ENCODE results near the gene CHURC1.
"Not testable (repeated sequence)": the region's sequence is repeated elsewhere in the genome, so short reads cannot be mapped to it uniquely, and the experiment has no call there.

CHURC1 gene

DNA sequence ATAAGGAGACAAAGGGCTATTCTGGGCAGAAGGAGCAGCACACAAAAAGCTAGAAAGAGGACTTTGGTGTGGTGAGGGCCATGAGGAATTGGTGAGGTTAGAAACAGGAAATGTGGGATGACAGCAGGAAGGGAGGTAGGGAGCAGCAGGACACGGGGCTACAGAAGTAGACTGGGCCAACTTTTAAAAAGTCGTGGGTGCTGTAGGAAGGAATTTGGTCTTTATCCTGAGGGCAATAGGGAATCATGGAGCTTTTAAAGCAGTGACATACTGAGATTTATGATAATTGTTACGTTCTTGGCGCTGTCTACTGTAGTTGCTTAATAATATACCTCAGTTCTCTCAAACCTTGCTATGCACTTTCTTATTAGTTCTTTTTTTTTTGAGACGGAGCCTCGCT, 8.2 kb upstream of the CHURC1 start:
- TF ChIP-seq, protein P1, sequence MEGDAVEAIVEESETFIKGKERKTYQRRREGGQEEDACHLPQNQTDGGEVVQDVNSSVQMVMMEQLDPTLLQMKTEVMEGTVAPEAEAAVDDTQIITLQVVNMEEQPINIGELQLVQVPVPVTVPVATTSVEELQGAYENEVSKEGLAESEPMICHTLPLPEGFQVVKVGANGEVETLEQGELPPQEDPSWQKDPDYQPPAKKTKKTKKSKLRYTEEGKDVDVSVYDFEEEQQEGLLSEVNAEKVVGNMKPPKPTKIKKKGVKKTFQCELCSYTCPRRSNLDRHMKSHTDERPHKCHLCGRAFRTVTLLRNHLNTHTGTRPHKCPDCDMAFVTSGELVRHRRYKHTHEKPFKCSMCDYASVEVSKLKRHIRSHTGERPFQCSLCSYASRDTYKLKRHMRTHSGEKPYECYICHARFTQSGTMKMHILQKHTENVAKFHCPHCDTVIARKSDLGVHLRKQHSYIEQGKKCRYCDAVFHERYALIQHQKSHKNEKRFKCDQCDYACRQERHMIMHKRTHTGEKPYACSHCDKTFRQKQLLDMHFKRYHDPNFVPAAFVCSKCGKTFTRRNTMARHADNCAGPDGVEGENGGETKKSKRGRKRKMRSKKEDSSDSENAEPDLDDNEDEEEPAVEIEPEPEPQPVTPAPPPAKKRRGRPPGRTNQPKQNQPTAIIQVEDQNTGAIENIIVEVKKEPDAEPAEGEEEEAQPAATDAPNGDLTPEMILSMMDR (IDR thresholded peaks at IDR 0.05; ENCODE audit: insufficient read depth, low read depth, low read length, missing control alignments) = no peak
- H3K4me3 ChIP-seq (ENCODE audit: low read depth, low read length) = no peak overlapping the region
- DNase-seq (ENCODE audit: low read depth) = no peak

DNA sequence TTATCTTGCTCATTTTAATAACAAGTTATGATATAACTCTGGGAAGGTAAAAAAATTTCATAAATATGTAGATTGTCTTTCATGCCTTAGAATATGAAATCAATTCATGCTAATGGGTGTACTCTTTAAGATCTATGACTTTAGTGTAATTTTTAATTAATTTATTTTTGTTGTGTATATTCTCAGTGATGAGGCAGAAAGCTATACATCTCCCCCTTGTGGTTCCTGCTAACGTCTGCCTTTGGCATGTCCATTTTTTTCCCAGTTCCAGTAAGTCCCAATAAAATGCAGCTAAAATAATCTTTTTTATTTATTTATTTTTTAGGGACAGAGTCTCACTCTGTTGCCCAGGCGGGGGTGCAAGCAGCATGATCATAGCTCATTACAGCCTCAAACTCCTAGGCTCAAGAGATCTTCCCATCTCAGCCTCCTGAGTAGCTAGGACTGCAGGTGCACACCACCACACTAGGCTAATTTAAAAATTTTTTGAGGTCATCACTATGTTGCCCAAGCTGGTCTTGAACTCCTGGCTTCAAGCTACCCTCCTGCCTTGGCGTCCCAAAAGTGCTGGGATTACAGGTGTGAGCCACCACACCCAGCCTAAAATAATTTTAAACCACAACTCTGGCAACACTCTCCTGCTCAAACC, 3.3 kb upstream of the CHURC1 start:
- peak; percentile 12 for DNase-seq (ENCODE audit: low read depth)
- TF ChIP-seq, protein P1 (IDR thresholded peaks at IDR 0.05; ENCODE audit: insufficient read depth, low read depth, low read length, missing control alignments) = peak; percentile 26
- H3K4me3 ChIP-seq (ENCODE audit: low read depth, low read length) = no peak overlapping the region

DNA sequence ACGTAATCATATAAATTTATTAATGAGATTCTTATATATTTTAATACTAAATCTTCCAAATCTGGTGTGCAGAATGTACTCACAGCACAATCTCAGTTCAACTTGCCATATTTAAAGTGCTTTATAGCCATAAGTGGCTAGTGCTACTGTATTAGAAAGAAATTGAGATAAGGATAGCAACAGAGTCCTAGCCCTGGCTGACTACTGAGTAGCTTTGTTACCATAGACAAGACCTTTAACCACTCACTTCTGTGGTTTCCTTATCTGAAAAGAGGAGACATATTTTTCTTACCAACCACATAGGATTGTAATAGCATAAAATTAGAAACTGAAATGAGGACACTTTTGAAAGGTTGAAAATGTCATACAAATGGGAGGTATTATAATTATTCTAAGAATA, 2.0 kb upstream of the CHURC1 start:
- DNase-seq (ENCODE audit: low read depth) = peak; percentile 15
- TF ChIP-seq, protein P1 (IDR thresholded peaks at IDR 0.05; ENCODE audit: insufficient read depth, low read depth, low read length, missing control alignments) = no peak
- H3K4me3 ChIP-seq (ENCODE audit: low read depth, low read length) = no peak overlapping the region

DNA sequence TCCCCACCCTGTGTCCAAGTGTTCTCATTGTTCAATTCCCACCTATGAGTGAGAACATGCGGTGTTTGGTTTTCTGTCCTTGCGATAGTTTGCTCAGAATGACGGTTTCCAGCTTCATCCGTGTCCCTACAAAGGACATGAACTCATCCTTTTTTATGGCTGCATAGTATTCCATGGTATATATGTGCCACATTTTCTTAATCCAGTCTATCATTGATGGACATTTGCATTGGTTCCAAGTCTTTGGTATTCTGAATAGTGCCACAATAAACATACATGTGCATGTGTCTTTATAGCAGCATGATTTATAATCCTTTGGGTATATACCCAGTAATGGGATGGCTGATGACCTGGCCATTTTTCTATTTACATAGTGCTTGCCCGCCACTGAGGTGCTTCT, 778 bp upstream of the CHURC1 start:
- not testable (repeated sequence) for DNase-seq (ENCODE audit: low read depth)
- H3K4me3 ChIP-seq (ENCODE audit: low read depth, low read length) = peak overlapping the region; percentile 96; the same call in 1 of the 2 replicates

DNA sequence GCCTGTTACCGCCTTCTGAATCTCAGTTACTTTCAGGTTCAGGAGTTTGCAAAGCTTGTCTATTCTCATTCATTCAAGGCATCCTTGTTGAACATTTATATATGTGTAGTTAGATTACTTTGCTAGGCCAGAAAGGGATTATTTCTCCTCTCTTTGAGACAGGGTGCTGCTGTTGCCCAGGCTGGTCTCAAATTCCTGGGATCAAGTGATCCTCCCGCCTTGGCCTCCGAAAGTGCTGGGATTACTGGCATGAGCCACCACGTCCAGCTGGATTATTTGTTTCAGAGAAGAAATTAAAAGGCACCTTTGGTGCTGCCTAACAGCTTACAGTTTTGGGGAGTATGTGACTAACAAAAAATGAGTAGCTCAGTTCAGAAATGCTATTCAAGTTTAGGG, 772 bp downstream of the CHURC1 start:
- H3K4me3 ChIP-seq (ENCODE audit: low read depth, low read length) = peak overlapping the region; percentile 96
- TF ChIP-seq, protein P1 (IDR thresholded peaks at IDR 0.05; ENCODE audit: insufficient read depth, low read depth, low read length, missing control alignments) = no peak
- no peak for DNase-seq (ENCODE audit: low read depth)

DNA sequence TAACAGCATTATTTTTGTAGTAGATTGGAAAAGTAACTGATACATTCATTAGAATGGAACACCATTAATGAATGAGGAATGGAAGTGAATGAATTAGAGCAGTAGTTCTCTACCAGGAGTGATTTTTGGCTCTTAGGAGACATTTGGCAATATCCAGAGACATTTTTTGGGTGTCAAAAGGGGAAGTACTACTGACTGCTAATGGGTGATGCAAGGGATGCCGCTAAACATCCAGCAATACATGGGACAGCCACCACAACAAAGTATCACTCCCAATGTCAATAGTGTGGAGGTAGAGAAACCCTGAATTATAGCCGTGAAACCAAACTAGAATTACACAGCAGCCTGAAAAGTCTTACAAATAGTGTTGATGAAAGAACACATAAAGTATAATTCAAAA, 1.5 kb downstream of the CHURC1 start:
- TF ChIP-seq, protein P1 (IDR thresholded peaks at IDR 0.05; ENCODE audit: insufficient read depth, low read depth, low read length, missing control alignments) = no peak
- no peak for DNase-seq (ENCODE audit: low read depth)
- peak overlapping the region; percentile 96 for H3K4me3 ChIP-seq (ENCODE audit: low read depth, low read length)

DNA sequence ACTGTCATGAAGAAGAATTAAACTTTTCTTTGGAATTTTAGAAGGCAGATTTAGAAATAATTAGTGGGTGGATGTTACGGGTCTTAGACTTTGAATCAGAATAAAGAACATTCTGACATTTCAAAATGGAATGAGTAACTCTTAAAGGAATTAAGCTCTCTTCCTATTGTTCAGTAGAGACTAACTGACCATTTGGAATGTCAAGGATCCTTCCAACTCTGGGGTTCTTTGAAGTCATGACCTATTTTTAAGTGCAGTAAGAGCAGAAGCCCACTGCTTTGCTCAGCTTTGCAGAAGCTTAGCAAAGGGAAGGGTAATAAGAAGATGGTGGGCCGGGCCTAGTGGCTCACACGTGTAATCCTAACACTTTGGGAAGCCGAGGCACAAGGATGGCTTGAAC, 4.0 kb downstream of the CHURC1 start:
- TF ChIP-seq, protein P1 (IDR thresholded peaks at IDR 0.05; ENCODE audit: insufficient read depth, low read depth, low read length, missing control alignments) = no peak
- no peak for DNase-seq (ENCODE audit: low read depth)
- H3K4me3 ChIP-seq (ENCODE audit: low read depth, low read length) = no peak overlapping the region

Measured in GM12865 (cell line).